OCI-LY3 (cell line): Measurements from ENCODE around the gene PELI2.

Experiments
- H2AFZ ChIP-seq: fragments of 200-600, 300-600 bp; shearing (Covaris generic); 2 replicates; pipeline ENCODE4 v1.6.0; 2014; ENCODE audit warnings: antibody characterized with exemption, low read depth, low read length
- H3K27ac ChIP-seq: fragments of 200-600, 300-600 bp; sonication (generic); 2 replicates; pipeline ENCODE4 v1.5.1; 2014; ENCODE audit warnings: mild to moderate bottlenecking, low read length, moderate library complexity, mixed read lengths
- H3K27me3 ChIP-seq: fragments of 200-600, 300-600 bp; sonication (generic); 2 replicates; pipeline ENCODE4 v1.6.1; 2014; ENCODE audit warnings: low read depth, low read length, mixed read lengths
- H3K36me3 ChIP-seq: fragments of 200-600, 300-600 bp; sonication (generic); replicated peaks from 2 replicates; pipeline ENCODE3; 2014; ENCODE audit warnings: low read depth, low read length, mixed read lengths
- H3K4me1 ChIP-seq: fragments of 300-600, 200-600 bp; sonication (generic); 2 replicates; pipeline ENCODE4 v1.6.1; 2014; ENCODE audit warnings: low read length, mixed read lengths
- H3K4me2 ChIP-seq: fragments of 200-600, 300-600 bp; sonication (generic); 2 replicates; pipeline ENCODE4 v1.6.1; 2014; ENCODE audit warnings: low read length, mixed read lengths
- H3K4me3 ChIP-seq: fragments of 300-600, 200-600 bp; sonication (generic); 2 replicates; pipeline ENCODE4 v1.5.1; 2014; ENCODE audit warnings: antibody characterized with exemption, mild to moderate bottlenecking, low read length, moderate library complexity
- H3K79me2 ChIP-seq: fragments of 300-600, 200-600 bp; shearing (Covaris generic); 2 replicates; pipeline ENCODE4 v1.6.1; 2014; ENCODE audit warnings: mild to moderate bottlenecking, low read length, mixed read lengths
- H3K9ac ChIP-seq: fragments of 300-600, 200-600 bp; shearing (Covaris generic); 2 replicates; pipeline ENCODE4 v1.6.0; 2014; ENCODE audit warnings: mild to moderate bottlenecking, low read length, moderate library complexity
- H3K9me3 ChIP-seq: fragments of 200-600, 300-600 bp; shearing (Covaris generic); 2 replicates; pipeline ENCODE4 v1.6.1; 2014; ENCODE audit warnings: low read length, mixed read lengths; ENCODE audit not compliant: insufficient read depth
- H4K20me1 ChIP-seq: fragments of 200-600, 300-600 bp; sonication (generic); 2 replicates; pipeline ENCODE4 v1.6.1; 2016; ENCODE audit warnings: low read length, mixed read lengths; ENCODE audit not compliant: insufficient read depth
- CTCF ChIP-seq: fragments of 200-600, 300-600 bp; sonication (generic); IDR thresholded peaks from 2 replicates; pipeline ENCODE4 v1.5.1; 2014; ENCODE audit warnings: antibody characterized with exemption, low read length, low read depth
- EZH2phosphoT487 ChIP-seq: fragments of 200-600 bp; shearing (Covaris generic); IDR thresholded peaks from 2 replicates; pipeline ENCODE4 v1.6.1; 2018; ENCODE audit warnings: antibody characterized with exemption, mixed run types, low read depth

The PELI2 gene

GRCh38 chr14:56145965-56146364 lies 27.8 kb downstream of the PELI2 start:
- no peaks in the 10 kb centered on the region for H4K20me1 ChIP-seq
- no peaks in the 10 kb centered on the region for H3K4me1 ChIP-seq
- H3K4me2 ChIP-seq: no peak overlapping the region
- no peak for TF ChIP-seq EZH2phosphoT487
- TF ChIP-seq CTCF: no peak
- H3K4me3 ChIP-seq: no peak overlapping the region
- H3K79me2 ChIP-seq: no peaks in the 10 kb centered on the region
- H2AFZ ChIP-seq: no peak overlapping the region
- no peak overlapping the region for H3K27ac ChIP-seq
- peaks cover 45% of the 10 kb centered on the region for H3K27me3 ChIP-seq
- no peak overlapping the region for H3K9ac ChIP-seq
- H3K9me3 ChIP-seq: no peaks in the 10 kb centered on the region
- no peaks in the 10 kb centered on the region for H3K36me3 ChIP-seq

GRCh38 chr14:56147449-56147848 lies 29.2 kb downstream of the PELI2 start:
- Histone ChIP-seq H3K9ac (no peak overlapping the region), H3K4me2 (no peak overlapping the region), H3K79me2 (no peaks in the 10 kb centered on the region), H3K4me3 (no peak overlapping the region), H3K27me3 (peaks cover 57% of the 10 kb centered on the region), H3K4me1 (no peaks in the 10 kb centered on the region), H4K20me1 (no peaks in the 10 kb centered on the region), H3K9me3 (no peaks in the 10 kb centered on the region), H2AFZ (no peak overlapping the region), H3K27ac (no peak overlapping the region), H3K36me3 (no peaks in the 10 kb centered on the region)
- no peak for TF ChIP-seq EZH2phosphoT487
- TF ChIP-seq CTCF: no peak

DNA sequence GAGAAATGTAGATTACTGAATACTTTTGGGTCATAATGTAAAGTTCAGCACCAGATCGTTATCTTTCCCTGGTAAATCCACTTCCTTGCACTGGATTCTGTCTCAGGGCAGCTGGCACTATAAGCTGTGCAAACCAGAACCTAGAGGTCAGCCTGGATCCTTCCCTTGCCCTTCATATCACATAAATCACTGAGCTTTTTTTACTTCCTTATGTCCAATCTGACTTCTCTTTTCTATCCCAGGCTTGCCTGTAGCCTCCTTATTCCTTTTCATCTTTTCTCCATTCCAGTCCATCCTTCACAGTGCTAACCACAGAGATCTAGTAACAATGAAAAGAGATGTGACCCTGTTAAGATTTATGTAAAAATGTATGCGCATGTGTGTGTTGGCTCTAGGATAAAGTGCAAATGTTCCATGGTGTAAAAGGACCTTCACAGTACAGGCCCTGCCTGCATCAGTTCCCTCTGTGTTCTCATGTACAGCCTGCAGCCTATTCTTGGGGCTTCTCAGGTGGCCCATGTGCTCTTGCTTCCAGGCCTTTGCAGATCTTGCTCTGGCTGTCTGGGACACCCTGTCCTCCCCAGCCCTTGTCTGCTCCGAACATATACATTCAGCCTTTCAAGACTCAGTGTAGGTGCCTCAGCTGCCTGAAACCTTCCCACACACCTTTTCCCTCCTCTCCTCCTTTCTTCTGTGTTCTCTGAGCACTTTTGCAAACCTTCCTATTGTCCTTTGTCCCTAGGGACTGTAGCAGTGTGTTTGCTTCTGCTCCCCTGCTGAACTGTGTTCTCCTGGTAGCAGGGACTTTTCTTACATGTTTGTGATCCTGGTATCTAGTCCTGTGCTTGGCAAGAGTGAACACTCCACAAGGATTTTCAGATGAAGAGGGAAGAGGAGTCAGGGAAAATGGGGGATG lies 30.0 kb downstream of the PELI2 start:
- Histone ChIP-seq H3K4me1 (no peaks in the 10 kb centered on the region), H3K79me2 (no peaks in the 10 kb centered on the region), H3K27me3 (peaks cover 56% of the 10 kb centered on the region), H3K27ac (no peak overlapping the region), H2AFZ (no peak overlapping the region), H3K9me3 (no peaks in the 10 kb centered on the region), H3K4me3 (no peak overlapping the region), H4K20me1 (no peaks in the 10 kb centered on the region), H3K4me2 (no peak overlapping the region), H3K9ac (no peak overlapping the region), H3K36me3 (no peaks in the 10 kb centered on the region)
- TF ChIP-seq CTCF: no peak
- TF ChIP-seq EZH2phosphoT487: no peak

GRCh38 chr14:56149151-56149550 lies 30.9 kb downstream of the PELI2 start:
- no peaks in the 10 kb centered on the region for H3K9me3 ChIP-seq
- peaks cover 52% of the 10 kb centered on the region for H3K27me3 ChIP-seq
- H3K4me1 ChIP-seq: no peaks in the 10 kb centered on the region
- H2AFZ ChIP-seq: no peak overlapping the region
- no peaks in the 10 kb centered on the region for H3K36me3 ChIP-seq
- no peaks in the 10 kb centered on the region for H3K79me2 ChIP-seq
- H3K4me2 ChIP-seq: no peak overlapping the region
- no peak overlapping the region for H3K9ac ChIP-seq
- H4K20me1 ChIP-seq: no peaks in the 10 kb centered on the region
- TF ChIP-seq CTCF (no peak), EZH2phosphoT487 (no peak)
- H3K4me3 ChIP-seq: no peak overlapping the region
- H3K27ac ChIP-seq: no peak overlapping the region
